Measurements from ENCODE around the gene ASNSD1.

The ASNSD1 gene

DNA sequence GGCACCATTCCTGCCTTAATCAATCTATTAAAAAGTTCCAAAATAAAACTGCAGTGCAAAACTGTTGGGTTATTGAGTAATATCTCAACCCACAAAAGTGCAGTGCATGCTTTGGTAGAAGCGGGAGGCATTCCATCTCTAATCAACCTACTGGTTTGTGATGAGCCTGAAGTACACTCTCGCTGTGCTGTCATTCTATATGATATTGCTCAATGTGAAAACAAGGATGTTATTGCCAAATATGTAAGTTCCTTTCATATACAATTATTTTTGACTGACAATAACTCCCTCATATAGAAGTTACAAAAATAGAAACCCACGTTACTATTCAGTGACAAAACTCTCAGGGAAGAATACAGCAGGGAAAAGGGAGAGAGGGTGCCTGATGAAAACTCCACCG, 58.3 kb downstream of the ASNSD1 start:
- no peaks in the 10 kb centered on the region for H3K36me3 ChIP-seq (ENCODE audit: control insufficient read depth in 1 of 2, insufficient read depth in 2 of 2, low read length in 2 of 2)
- no peaks in the 10 kb centered on the region for H3K27me3 ChIP-seq (ENCODE audit: control insufficient read depth in 1 of 2, insufficient read depth in 2 of 2, low read length in 2 of 2)
- H3K4me3 ChIP-seq (ENCODE audit: low read depth in 1 of 2, low read length in 2 of 2), result no peak overlapping the region
- no peak overlapping the region for H3K9ac ChIP-seq (ENCODE audit: low read depth in 1 of 2, low read length in 2 of 2)
- no peaks in the 10 kb centered on the region for H3K4me1 ChIP-seq (ENCODE audit: control insufficient read depth in 1 of 2, insufficient read depth in 2 of 2, low read length in 2 of 2)
- H3K27ac ChIP-seq (ENCODE audit: low read depth, low read length), result no peak overlapping the region
- H3K9me3 ChIP-seq (ENCODE audit: control insufficient read depth in 1 of 2, low read length in 2 of 2), result no peaks in the 10 kb centered on the region
